HG03103 (cell line): Measurements from ENCODE around the gene ARHGDIG.

ENCODE experiments used
- ATAC-seq: cut with Tn5 transposase; IDR thresholded peaks from one replicate; pipeline ENCODE4 v1.9.1; 2021; ENCODE audit warnings: low read depth; ENCODE audit not compliant: unreplicated experiment

ARHGDIG gene

DNA sequence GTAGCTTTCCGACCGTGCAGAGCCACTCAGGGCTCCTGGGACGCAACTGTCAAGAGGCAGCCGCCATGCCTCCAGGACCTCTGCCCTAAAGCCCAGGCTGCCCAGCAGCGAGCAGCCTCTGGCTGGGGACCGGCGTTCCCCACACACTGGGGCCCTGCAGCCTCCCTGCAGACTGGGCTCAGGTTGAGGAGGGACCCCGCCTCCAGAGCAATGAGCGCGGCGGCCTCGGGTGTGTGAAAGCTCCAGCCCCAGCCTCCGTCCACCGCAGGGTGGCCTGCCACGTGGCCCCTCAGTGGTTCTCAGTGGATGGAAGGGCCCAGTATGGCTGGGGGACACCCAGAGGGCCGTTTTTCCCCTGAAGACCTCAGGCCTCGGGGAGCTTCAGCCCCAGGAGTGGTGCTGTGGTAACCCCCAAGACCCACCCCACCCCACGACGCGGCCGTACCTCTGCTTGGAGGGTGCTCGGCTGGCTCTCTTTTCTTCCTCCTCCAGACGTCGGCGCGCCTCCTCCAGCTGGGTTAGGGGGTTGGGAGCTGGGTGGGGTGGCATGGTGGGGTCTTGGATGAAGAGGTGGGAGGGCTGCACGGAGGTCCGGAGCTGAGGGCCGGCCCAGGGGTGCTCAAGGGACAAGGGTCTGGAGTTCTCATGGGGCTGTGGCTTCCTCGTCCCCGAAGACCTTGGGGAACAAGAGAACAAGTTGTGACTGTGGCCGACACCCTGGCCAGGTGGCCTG lies 12.8 kb downstream of the ARHGDIG start:
- ATAC-seq = no peak

DNA sequence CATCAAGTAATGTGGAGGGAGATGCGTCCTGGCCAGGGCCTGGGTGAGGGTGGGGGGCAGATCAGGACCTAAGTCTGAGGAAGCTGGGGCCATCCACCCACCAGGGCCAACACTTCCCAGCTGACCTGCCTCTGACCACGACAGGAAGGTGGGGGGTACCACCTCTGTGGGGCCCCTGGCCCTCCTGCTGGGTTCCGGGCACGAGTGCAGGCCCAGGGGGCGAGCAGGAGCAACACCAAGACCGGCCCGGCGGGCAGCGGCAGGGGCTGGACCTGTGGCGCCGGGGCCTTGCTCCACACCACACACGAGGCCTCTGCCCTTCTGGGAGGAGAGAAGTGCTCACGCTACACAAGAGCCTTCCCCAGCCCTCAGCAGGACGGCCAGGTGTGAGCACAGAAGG lies 15.9 kb downstream of the ARHGDIG start:
- ATAC-seq = no peak

DNA sequence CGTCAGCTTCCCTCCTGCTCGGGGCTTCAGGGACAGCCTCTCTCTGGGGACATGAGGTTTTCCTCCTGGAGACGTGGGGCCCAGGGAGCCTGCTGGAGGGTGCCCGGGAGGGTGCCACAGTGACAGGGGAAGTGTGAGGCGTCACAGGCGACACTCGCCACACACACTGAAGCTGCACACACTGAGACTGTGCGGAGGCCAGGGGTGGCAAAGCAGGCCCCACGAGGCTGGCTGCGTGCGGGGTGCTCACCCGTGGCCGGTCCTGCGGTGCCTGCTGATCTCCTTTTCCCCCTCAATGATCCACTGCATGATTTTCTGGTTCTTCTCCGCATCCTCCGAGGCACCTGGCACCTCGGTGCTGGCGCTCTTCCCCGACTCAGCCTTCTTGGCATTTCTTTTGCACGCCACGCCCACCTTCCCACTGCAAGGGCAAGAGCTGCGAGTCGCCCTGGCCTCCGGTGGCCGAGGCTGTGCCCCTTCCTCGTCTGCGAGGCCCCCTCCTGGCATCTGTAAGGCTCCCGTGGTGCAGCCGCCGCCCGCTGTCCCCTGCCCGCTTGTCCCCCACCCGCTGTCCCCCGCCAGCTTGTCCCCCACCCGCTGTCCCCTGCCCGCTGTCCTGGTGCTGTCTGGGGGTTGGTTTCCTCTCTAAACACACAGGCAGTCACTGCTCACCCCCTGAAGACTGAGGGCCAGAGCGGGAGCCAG lies 16.6 kb downstream of the ARHGDIG start:
- no peak for ATAC-seq

DNA sequence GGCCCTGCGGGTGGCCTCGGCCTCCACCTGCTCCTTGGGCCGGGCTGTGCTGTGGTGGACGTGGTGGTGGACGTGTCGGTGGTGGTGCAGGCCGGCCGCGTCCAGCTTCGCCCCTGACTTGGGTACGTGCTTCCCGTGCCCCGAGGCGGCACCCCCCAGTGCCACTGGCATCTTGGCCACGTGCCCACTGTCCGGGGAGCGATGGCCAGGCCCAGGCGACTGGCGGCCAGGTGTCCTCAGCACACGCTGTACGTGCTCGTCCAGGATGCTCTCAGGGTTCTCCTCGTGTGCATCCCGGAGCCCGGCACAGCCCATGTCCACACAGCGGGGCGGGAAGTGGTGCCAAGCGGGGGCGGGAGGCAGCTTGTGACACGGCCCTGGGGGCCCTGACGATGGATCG lies 17.4 kb downstream of the ARHGDIG start:
- ATAC-seq = no peak

DNA sequence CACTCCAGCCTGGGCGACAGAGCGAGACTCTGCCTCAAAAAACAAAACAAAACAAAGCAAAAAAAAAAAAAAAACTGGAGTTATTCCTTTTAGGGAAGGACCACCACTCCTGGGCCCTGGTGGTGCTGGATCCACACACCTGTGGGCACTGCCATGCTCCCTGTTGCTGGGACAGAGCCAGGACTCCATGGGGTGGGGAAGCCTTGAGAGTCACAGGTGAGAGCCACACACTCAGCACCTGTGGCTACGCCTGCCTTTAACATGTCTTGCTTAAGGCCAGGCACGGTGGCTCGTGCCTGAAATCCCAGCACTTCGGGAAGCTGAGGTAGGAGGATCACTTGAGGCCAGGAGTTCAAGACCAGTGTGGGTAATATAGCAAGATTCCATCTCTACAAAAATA lies 20.8 kb downstream of the ARHGDIG start:
- no peak for ATAC-seq

DNA sequence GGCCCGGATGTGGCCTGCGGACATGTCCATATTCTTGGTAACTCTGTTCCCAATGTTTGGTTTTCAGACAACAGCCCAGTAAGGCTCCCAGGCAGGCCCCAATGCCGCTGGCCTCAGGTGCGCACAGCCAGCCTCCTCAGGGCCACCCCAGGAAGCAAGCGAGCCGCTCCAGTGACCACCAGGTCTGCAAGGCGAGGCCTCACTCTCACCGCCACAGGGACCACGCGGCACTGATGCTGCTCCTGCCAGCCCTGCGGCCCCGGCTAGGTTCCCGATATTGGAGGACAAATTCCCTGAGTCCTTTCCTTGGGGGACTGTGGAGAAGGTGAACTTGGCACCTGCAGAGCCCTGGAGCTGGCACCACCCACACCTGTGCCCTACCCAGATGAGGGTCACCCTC lies 21.6 kb downstream of the ARHGDIG start:
- no peak for ATAC-seq

DNA sequence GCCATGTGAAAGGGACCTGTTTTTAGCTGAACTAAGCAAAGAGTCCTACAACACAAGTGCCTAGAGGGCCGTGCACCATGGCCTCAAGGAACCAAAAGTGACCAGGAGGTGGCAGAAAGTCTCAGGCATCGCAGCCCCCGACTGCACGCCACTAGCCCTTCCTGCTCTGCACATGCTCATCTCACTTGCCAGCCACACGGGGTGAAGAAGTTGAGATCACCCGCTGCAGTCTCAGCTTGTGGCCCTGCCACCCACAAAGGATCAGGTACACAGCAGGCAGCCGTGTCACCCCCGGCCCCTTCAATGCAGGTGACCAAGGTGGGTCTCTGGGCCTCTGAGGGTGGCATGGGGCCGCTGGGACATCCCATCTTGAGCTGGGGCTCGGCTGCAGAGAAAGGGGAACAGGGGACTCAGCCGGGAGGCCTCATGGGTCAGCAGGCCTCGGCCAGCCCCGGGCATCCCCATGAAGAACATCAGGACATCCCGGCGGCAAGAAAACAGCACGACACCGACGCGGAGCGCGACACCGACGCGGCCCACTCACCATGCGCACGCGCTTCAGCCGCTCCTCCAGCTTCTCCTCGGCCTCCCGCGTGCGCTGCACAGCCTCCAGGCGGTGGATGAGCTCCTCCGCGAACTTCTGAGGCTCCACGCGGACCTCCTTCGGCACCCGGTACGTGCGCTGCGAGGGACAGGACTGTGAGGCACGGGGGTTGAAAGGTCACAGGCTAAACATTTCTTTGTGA lies 23.5 kb downstream of the ARHGDIG start:
- ATAC-seq = no peak

DNA sequence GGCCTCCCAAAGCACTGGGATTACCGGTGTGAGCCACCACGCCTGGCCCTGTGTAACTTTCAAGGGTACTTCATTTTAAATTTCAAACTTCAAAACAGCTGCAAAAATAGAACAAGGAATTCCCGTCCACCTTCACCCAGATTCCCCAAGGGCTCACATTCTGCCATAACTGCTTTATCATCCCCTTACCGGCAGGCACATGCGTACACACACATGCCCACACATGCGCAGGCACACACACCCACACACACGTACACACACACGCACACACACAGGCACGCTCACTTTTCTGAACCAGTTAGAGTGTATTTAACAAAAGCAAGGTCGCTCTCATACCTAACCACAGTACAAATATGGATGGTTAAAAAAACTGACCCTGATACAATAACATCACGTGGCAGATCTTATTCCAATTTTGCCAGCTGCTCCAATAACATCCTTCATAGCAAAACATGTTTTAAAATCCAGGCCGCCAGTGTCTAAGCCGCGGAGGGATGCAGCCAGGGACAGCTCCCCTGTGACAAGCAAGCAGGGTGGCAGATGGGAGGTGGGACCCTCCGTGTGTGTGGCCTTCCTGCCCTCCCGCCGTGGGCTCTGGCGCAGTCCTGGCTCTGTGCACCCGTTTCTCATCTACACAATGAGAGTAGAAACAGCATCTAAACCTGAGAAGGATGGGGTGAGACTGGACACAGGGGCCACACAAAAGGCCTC lies 25.7 kb downstream of the ARHGDIG start:
- ATAC-seq = no peak

DNA sequence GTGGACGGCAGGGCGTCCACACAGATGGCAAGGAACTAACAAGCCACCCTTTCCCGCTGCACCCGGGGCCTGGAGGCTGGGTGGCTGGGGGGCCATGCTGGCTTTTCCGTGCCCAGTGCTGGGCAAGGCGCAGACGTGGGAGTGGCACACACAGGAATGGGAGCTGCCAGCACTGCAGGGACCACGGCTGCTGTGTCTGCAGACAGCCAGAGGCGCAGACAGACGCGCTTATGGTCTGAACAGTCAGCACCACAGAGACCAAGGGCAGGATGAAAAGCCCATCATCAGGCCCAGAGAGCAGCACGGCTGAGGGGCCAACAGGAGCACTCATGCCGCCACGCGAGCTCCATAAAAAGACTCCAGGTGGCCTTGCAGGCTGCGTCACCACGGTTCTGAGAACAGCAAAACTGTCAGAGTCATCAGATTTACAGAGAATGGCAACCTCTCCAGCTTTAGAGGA lies 26.6 kb downstream of the ARHGDIG start:
- ATAC-seq = no peak

DNA sequence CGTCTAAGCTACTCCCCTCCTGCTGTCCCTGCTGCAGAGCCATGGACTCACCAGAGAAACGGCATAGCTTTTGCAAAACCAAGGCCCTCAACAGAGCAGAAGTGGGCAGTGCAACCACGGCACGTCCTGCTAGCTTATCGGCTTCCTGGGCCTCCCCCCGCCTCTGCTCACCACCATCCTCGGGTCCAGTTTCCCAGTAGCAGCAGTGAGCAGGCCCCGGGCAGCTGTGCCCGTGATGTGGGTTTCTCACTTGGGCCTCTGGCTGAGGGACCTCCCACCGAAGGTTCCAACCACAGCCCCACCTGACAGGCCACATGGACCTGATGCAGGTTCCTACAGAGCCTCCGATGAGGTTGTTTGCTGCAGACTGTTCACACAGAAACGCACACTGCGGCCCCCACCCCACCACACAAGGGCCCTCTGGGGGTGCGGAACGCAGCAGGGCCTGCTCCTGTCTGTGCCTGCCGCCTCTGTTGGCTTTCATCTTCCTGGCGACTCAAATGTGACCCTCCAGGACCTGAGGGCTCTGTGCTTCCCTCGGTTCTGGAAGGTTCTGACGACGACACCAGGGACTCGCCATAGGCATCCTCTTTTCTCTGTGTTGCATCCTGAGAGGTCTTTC lies 27.4 kb downstream of the ARHGDIG start:
- no peak for ATAC-seq

DNA sequence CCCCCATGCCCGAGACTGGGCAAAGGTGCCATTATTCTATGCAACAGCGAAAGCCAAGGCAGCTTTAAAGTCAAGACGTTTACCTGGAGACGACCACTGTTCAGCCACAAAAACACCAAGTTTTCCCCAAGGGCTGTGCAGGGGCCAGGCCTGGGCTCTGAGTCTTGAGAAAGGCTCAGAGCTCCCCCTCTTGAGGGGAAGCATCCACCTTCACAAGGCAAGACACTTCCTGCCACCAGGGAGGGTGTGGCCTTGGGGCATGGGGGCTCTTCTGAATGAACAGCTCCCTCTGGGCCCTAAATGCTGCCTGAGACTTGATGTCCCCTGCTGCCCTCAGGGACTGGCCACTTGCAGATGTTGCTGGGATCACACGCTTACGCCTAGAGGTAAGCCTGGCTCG lies 29.1 kb downstream of the ARHGDIG start:
- no peak for ATAC-seq

DNA sequence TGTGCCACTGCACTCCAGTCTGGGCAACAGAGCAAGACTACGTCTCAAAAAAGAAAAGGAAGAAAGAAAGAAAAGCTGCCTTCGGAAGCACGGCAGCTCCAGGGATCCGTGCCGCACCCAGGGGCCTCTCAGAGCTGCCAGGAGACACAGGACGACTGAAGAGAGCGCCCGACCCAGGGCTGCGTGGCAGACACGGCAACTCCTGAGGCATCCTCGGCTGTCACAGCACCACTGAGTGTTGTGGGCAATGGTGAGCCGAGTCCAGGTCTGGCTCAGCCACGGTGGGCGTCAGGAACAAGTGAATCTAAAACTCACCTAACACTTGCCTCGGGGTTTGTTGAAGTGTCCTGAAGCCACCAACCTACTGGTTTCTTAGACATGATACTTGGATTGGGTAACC lies 31.3 kb downstream of the ARHGDIG start:
- ATAC-seq = no peak

DNA sequence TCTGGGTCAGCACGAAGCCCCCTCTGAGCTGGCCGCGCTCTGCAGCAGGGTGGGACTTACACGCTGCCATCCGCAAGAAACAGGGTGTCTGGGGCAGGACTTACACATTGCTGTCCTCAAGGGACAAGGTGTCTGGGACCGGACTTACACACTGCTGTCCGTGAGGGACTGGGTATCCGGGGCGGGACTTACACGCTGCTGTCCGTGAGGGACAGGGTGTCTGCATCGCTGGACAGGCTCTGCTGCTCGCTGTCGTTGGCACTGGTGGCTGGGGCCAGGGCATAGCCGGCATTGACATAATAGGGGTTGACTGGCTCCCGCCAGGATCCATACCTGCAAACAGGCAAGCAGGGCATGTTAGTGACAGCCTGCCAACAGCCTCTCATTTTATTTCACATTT lies 34.0 kb downstream of the ARHGDIG start:
- no peak for ATAC-seq

DNA sequence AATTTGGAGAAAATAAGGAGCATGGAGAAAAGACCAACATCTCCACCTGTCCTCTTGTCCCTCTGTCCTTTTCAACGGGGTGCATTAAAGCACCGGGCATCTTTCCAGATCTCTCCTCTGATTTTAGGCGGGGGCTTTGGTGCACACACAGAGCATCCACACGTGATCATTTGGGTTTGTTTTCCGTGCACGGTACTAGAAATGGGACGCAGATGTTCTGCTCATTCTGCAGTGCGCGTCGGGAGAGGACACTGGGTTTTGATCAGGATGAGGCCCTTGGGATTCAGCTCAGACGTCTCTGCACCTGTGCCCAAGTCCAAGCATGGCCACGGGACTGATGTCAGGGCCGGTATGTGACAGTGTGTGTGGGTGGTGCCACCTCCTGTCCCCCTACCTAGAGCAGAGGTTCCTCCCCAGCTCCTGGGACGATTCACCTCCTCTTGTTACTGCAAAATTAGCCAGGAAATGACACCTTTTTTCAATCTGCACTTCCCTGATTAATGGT lies 34.5 kb downstream of the ARHGDIG start:
- no peak for ATAC-seq

DNA sequence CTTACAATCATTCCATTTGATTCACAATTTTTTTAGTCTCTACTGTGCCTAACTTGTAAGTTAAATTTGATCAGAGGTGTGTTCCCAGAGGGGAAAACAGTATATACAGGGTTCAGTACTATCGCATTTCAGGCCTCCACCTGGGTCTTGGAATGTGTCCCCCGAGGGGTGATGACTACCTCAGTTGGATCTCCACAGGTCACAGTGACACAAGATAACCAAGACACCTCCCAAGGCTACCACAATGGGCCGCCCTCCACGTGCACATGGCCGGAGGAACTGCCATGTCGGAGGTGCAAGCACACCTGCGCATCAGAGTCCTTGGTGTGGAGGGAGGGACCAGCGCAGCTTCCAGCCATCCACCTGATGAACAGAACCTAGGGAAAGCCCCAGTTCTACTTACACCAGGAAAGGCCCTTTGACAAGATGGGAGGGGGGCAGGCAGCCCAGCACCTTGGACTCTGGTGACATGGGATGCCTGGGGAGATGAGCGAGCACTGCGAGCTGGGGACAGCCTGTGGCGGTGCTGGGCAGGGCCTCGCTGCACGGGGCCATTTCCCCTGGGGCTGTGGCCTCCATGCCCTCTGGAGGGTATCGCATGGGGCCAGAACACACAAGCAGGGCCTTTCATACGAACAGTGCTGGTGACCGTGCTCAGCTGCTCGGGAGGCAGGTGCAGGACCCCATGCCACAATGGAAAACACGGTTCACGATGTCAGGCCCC lies 36.5 kb downstream of the ARHGDIG start:
- no peak for ATAC-seq

DNA sequence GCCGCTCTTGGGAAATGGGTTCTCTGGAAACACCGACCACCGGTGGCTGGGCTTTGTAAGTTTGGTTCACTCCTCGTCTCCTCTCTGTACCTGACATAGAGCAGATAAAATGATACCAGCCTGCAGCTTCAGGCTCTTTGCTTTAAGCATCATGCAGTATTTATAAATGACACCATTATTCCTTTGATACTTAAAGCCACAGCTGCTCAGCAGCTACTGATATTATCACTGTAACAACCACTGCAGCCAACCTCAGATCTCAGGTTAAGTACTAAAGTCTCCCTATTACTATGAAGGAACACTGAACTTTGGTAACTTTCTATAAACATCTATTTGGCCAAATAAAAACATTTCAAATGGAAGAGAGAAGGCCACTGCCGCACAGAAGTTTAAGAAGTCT lies 37.2 kb downstream of the ARHGDIG start:
- no peak for ATAC-seq

DNA sequence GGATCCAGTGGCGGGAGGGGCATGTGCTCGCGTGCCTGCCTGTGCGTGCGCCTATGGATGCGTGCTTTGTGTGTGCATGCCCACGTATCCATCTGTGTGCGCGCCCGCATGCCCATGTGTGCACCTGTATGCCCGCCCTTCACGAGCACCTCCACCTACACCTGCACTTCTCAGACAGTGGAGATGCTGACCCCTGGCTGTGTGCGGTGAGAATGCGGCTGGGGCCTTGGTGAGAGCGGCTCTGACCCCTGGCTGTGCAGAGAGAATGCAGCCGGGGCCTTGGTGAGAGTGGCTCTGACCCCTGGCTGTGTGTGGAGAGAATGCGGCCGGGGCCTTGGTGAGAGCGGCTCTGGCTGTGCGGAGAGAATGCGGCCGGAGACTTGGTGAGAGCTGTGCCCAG lies 38.2 kb downstream of the ARHGDIG start:
- no peak for ATAC-seq

DNA sequence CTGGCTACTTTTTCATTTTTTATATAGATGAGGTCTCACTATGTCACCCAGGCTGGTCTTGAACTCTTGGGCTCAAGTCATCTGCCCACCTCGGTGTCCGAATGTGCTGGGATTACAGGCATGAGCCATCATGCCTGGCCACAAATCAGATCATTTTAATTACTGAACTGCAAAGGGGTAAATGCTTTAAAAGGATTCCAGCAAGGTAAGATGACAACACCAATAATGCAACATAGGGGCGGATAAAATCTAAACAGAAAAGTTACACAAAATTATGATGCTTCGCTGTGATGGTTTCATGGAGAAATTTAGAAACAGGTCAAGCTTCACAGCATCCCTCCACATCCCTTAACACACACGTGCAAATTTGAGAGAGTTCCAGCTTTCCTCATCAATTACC lies 39.8 kb downstream of the ARHGDIG start:
- ATAC-seq = no peak

DNA sequence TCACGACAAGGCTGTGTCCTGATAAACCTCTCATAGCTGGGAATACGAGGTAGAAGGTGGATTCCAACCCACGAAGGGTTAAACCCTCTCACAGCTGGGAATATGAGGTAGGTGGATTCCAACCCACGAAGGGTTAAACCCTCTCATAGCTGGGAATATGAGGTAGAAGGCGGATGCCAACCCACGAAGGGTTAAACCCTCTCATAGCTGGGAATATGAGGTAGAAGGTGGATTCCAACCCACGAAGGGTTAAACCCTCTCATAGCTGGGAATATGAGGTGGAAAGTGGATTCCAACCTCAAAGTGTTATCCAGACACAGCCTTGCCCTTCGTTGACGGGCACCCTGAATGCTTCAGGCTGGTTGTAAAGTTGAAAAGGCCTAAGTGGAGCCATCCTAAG lies 41.1 kb downstream of the ARHGDIG start:
- ATAC-seq = no peak
